ENCODE data around the gene CDK5R2. TPM values are rescaled to one million over a fixed set of nuclear protein-coding genes. Genes with fewer than 3 reads are reported as not detected.
A peak's percentile ranks its signal among the peaks of the same experiment; 100 is the strongest.

Gene CDK5R2
- total and polyA plus RNA-seq, 2 of the 13 experiments (the other 11 are each of a cell fraction or from before 2014, with no cell fraction given), result not detected

GRCh38 chr2:218962859-218963492 is 3.5 kb downstream of the CDK5R2 start (continued):
- TF ChIP-seq ZNF430 (CRISPR knock-in tag; IDR thresholded peaks at IDR 0.05) (peak; percentile 92; the same call in 1 of the 2 replicates), CEBPG (CRISPR knock-in tag; IDR thresholded peaks at IDR 0.05) (no peak), NFE2 (CRISPR knock-in tag; IDR thresholded peaks at IDR 0.05) (no peak), ZNF614 (CRISPR knock-in tag; IDR thresholded peaks at IDR 0.05; ENCODE audit: borderline replicate concordance) (0 out of 2 replicates have a peak, but pooled peaks have one; percentile 27), ZNF879 (CRISPR knock-in tag; IDR thresholded peaks at IDR 0.05) (peak; percentile 87; the same call in 1 of the 2 replicates), RAD21 (CRISPR knock-in tag; IDR thresholded peaks at IDR 0.05) (no peak), IKZF1 (IDR thresholded peaks at IDR 0.05) (no peak), ZFX (CRISPR knock-in tag; IDR thresholded peaks at IDR 0.05; ENCODE audit: low read depth) (0 out of 2 replicates have a peak, but pooled peaks have one; percentile 30), ZSCAN12 (CRISPR knock-in tag; IDR thresholded peaks at IDR 0.05) (peak; percentile 99), ARNT (IDR thresholded peaks at IDR 0.05) (no peak), ZNF552 (CRISPR knock-in tag; IDR thresholded peaks at IDR 0.05; ENCODE audit: borderline replicate concordance) (peak; percentile 92), ZKSCAN8 (CRISPR knock-in tag; IDR thresholded peaks at IDR 0.05; ENCODE audit: borderline replicate concordance) (0 out of 2 replicates have a peak, but pooled peaks have one; percentile 69), NR2F6 (IDR thresholded peaks at IDR 0.05) (no peak), NR2F6 (CRISPR knock-in tag; IDR thresholded peaks at IDR 0.05) (no peak), POLR2A (IDR thresholded peaks at IDR 0.05; ENCODE audit: insufficient read depth in 1 of 2, low read depth in 2 of 2, low read length in 2 of 2) (no peak), JUNB (CRISPR knock-in tag; IDR thresholded peaks at IDR 0.05; ENCODE audit: borderline replicate concordance) (peak; percentile 70), MYPOP (CRISPR knock-in tag; IDR thresholded peaks at IDR 0.05) (peak; percentile 67; the same call in 1 of the 2 replicates), SMAD1 (CRISPR knock-in tag; IDR thresholded peaks at IDR 0.05; ENCODE audit: borderline replicate concordance, low read depth) (no peak), TCF12 (IDR thresholded peaks at IDR 0.05) (no peak), TCF12 (CRISPR knock-in tag; IDR thresholded peaks at IDR 0.05) (no peak), BORCS8-MEF2B (CRISPR knock-in tag; IDR thresholded peaks at IDR 0.05) (peak; percentile 99), TARDBP (CRISPR knock-in tag; IDR thresholded peaks at IDR 0.05) (no peak), ZBTB44 (CRISPR knock-in tag; IDR thresholded peaks at IDR 0.05) (peak; percentile 96), YEATS4 (CRISPR knock-in tag; IDR thresholded peaks at IDR 0.05; ENCODE audit: borderline replicate concordance) (peak; percentile 50; the same call in 1 of the 2 replicates), ESRRA (CRISPR knock-in tag; IDR thresholded peaks at IDR 0.05; ENCODE audit: low read depth) (0 out of 2 replicates have a peak, but pooled peaks have one; percentile 28), PHB2 (IDR thresholded peaks at IDR 0.05; ENCODE audit: partially characterized antibody) (no peak), REL (CRISPR knock-in tag; conservative IDR thresholded peaks at IDR 0.05) (peak; percentile 92), ZMYM3 (CRISPR knock-in tag; IDR thresholded peaks at IDR 0.05) (no peak), ZNF776 (CRISPR knock-in tag; IDR thresholded peaks at IDR 0.05) (peak; percentile 60; the same call in 1 of the 2 replicates)
- TF ChIP-seq, protein P1, sequence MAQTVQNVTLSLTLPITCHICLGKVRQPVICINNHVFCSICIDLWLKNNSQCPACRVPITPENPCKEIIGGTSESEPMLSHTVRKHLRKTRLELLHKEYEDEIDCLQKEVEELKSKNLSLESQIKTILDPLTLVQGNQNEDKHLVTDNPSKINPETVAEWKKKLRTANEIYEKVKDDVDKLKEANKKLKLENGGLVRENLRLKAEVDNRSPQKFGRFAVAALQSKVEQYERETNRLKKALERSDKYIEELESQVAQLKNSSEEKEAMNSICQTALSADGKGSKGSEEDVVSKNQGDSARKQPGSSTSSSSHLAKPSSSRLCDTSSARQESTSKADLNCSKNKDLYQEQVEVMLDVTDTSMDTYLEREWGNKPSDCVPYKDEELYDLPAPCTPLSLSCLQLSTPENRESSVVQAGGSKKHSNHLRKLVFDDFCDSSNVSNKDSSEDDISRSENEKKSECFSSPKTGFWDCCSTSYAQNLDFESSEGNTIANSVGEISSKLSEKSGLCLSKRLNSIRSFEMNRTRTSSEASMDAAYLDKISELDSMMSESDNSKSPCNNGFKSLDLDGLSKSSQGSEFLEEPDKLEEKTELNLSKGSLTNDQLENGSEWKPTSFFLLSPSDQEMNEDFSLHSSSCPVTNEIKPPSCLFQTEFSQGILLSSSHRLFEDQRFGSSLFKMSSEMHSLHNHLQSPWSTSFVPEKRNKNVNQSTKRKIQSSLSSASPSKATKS (CRISPR knock-in tag; IDR thresholded peaks at IDR 0.05), result no peak
